HepG2 (cell line): ENCODE measurements around the gene SERTAD1. TPM values are rescaled to one million over a fixed set of nuclear protein-coding genes. Genes with fewer than 3 reads are reported as not detected.
A peak's percentile ranks its signal among the peaks of the same experiment; 100 is the strongest.

Experiments
- ATAC-seq: fragments of 200-7000 bp; cut with Tn5 transposase; 3 replicates; pipeline ENCODE4 v1.9.1; 2020; ENCODE audit warnings: mild to moderate bottlenecking, moderate library complexity
- BruUV-seq: library from RNA; stranded (reverse); fragments of 400-500 nt; replicated peaks from 2 replicates; lab custom pipeline; 2021; lab: Mats Ljungman, UMichigan
- CTCF ChIA-PET: fragments of 300-600 bp; formaldehyde crosslinking; extraction: SDS; loops from one replicate; lab custom pipeline; 2021; ENCODE audit warnings: low total read pairs, inconsistent platforms, low intra/inter-chr PET ratio; lab: Yijun Ruan, JAX
- POLR2A ChIA-PET: fragments of 350-600 bp; sonication (Branson Sonifier 250); formaldehyde crosslinking; loops from one replicate; lab custom pipeline; 2020; ENCODE audit warnings: antibody characterized with exemption, inconsistent platforms; lab: Yijun Ruan, JAX
- DNase-seq: peaks from one replicate; pipeline ENCODE4 v3.0.0-alpha.2; 2015; ENCODE audit warnings: low spot score
- FAIRE-seq: peaks from 3 replicates; lab custom pipeline; 2011; peaks lifted over from hg19 to GRCh38; lab: Jason Lieb, UNC
- H2AFZ ChIP-seq: one replicate; pipeline ENCODE4 v1.6.1; 2011; ENCODE audit warnings: low read length, inconsistent platforms
- H3K27ac ChIP-seq: fragments of 300-600 bp; 3 replicates; pipeline ENCODE4 v1.8.0; 2011; ENCODE audit warnings: mixed run types, mild to moderate bottlenecking, mixed read lengths, low read length, inconsistent platforms; ENCODE audit not compliant: insufficient read depth; ENCODE audit errors: extremely low read length
- H3K27me3 ChIP-seq, 2 experiments: fragments of 200-600 bp in 1 of 2; 2 replicates in 1 of 2; 3 replicates in 1 of 2; pipeline versions ENCODE4 v1.6.0 to v1.8.0; 2011; ENCODE audit warnings: low read length in 2 of 2, mild to moderate bottlenecking in 2 of 2, moderate library complexity in 2 of 2, inconsistent platforms in 1 of 2; ENCODE audit not compliant: insufficient read depth in 2 of 2, control insufficient read depth in 1 of 2
- H3K36me3 ChIP-seq, 2 experiments: fragments of 200-600 bp in 1 of 2; replicated peaks in 1 of 2; 2 replicates in 1 of 2; 3 replicates in 1 of 2; pipeline versions ENCODE4 v1.5.1 to v1.8.0; 2011; ENCODE audit warnings: low read length in 2 of 2, inconsistent platforms in 1 of 2; ENCODE audit not compliant: insufficient read depth in 2 of 2, control insufficient read depth in 1 of 2
- H3K4me1 ChIP-seq: 2 replicates; pipeline ENCODE4 v1.5.1; 2012; ENCODE audit warnings: low read length, inconsistent platforms; ENCODE audit not compliant: insufficient read depth
- H3K4me2 ChIP-seq: 2 replicates; pipeline ENCODE4 v1.6.0; 2011; ENCODE audit warnings: low read depth, low read length, inconsistent platforms
- H3K4me3 ChIP-seq, 3 experiments: fragments of 200-600 bp in 1 of 3; sonication (generic), shearing (Covaris generic) in 1 of 3; replicated peaks in 1 of 3; 2 replicates each; pipeline ENCODE4 v1.5.1; 2011 to 2016; ENCODE audit warnings: low read length in 3 of 3, inconsistent platforms in 2 of 3, low read depth in 2 of 3, mild to moderate bottlenecking in 2 of 3, control low read depth in 1 of 3, mixed read lengths in 1 of 3; ENCODE audit not compliant: insufficient read depth in 1 of 3
- H3K79me2 ChIP-seq: one replicate; pipeline ENCODE4 v1.6.1; 2011; ENCODE audit warnings: low read length, inconsistent platforms; ENCODE audit not compliant: insufficient read depth
- H3K9ac ChIP-seq: 2 replicates; pipeline ENCODE4 v1.6.0; 2011; ENCODE audit warnings: mild to moderate bottlenecking, low read depth, low read length, inconsistent platforms; ENCODE audit not compliant: insufficient read depth
- H3K9me3 ChIP-seq: 2 replicates; pipeline ENCODE4 v1.5.1; 2012; ENCODE audit warnings: mild to moderate bottlenecking, low read length
- H4K20me1 ChIP-seq: 2 replicates; pipeline ENCODE4 v1.6.0; 2011; ENCODE audit warnings: inconsistent platforms, mild to moderate bottlenecking, low read length, moderate library complexity; ENCODE audit not compliant: insufficient read depth
- HOXD1 ChIP-seq: sonication (generic); formaldehyde crosslinking; IDR thresholded peaks from 2 replicates; pipeline ENCODE4 v1.5.0; 2020; ENCODE audit warnings: missing genetic modification reagents
- MYNN ChIP-seq: sonication (generic); formaldehyde crosslinking; IDR thresholded peaks from 2 replicates; pipeline ENCODE4 v1.4.0; 2020; ENCODE audit warnings: mild to moderate bottlenecking, low read depth, missing genetic modification reagents
- ZBTB3 ChIP-seq: sonication (generic); formaldehyde crosslinking; IDR thresholded peaks from 2 replicates; pipeline ENCODE4 v1.4.0; 2020; ENCODE audit warnings: low read depth, mild to moderate bottlenecking, moderate library complexity, missing genetic modification reagents, borderline replicate concordance
- ZNF891 ChIP-seq: sonication (generic); formaldehyde crosslinking; IDR thresholded peaks from 2 replicates; pipeline ENCODE4 v1.5.0; 2020; ENCODE audit warnings: mild to moderate bottlenecking, missing genetic modification reagents
- WGBS: methylation state at CpG from one replicate; pipeline ENCODE4 v1.1.6; 2017; ENCODE audit warnings: low lambda C conversion rate; 5-methylcytosine and 5-hydroxymethylcytosine counted together
- in situ Hi-C: cut with HindIII; loops from 2 replicates; pipeline ENCODE4 v1.10.0; 2017; ENCODE audit warnings: low pct_unique_long_range_greater_than_20kb; ENCODE audit not compliant: extremely low pct_ligation_motif_present
- intact Hi-C: fragments of 100-400 bp; cut with micrococcal nuclease; formaldehyde crosslinking; loops from one replicate; pipeline ENCODE4 v1.10.0; 2022; ENCODE audit not compliant: unreplicated experiment
- polyA plus RNA-seq, 8 experiments: library from polyadenylated mRNA; depleted of rRNA in 3 of 8; stranded (reverse) in 7 of 8; unstranded in 1 of 8; fragments of >200 nt; fragmentation: Illumina TruSeq in 4 of 8; extraction: Trizol in 4 of 8; gene quantifications; 2 replicates each; pipeline versions ENCODE4 v1.2.1 to v1.2.3, GENCODE V29; 2011 to 2016; ENCODE audit warnings: low read depth in 4 of 8, missing spikeins in 1 of 8, mixed read lengths in 1 of 8; ENCODE audit not compliant: insufficient read depth in 1 of 8
- total RNA-seq, 5 experiments: library from RNA; depleted of rRNA; stranded (reverse); fragments of >200 nt; fragmentation: Illumina TruSeq; extraction: Trizol; gene quantifications; 2 replicates each; pipeline ENCODE4 v1.2.3, GENCODE V29; 2016; ENCODE audit warnings: low read depth in 1 of 5
- TF ChIP-seq, protein P1 (sequence below): sonication (generic); formaldehyde crosslinking; IDR thresholded peaks from 2 replicates; pipeline ENCODE4 v1.5.1; 2020; ENCODE audit warnings: missing genetic modification reagents, mild to moderate bottlenecking, borderline replicate concordance
- TF ChIP-seq, protein P2 (sequence below): sonication (generic); formaldehyde crosslinking; IDR thresholded peaks from 2 replicates; pipeline ENCODE4 v1.4.0; 2020; ENCODE audit warnings: missing genetic modification reagents
- TF ChIP-seq, protein P3 (sequence below): sonication (generic); formaldehyde crosslinking; IDR thresholded peaks from 2 replicates; pipeline ENCODE4 v1.4.0; 2020; ENCODE audit warnings: mild to moderate bottlenecking, missing genetic modification reagents, borderline replicate concordance

Gene SERTAD1
- total and polyA plus RNA-seq, 2 of the 13 experiments (the other 11 are each of a cell fraction or from before 2014, with no cell fraction given): 4.3 to 4.5 TPM

DNA sequence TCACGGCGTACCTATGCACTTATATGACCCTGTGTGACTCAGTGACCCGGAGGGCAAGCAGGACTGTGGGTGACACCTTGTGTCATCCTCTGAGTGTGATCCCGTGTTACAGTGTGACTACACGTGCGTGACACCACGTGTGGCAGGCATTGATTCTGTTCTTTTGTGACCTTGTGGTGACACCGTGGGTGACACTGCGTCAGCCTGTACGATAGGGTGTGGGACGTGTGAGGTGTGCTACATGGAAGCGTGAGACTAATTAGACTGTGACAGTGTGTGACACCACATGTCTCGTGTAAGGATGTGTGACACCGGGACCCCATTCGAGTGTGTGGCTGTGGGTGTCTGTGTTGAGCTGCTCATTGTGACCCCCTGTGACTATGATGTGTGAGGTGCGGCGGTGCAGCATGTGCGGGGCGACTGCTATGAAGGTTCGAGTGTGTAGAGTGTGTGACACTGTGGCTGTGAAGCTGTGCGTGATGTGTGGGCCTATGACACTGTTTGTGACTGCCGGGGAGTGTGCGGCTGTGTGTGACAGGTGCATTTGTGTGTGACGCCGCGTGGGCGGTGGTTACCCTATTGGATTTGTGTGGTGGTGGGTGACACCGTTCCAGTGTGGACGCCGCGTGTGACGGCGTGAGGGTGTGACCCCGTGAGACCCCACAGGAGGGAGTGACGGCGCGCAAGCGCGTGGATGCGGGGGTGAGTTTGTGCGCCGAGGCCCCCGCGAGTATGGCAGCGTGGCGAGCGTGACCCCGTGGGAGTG is 40.6 kb upstream of the SERTAD1 start:
- peaks cover 1 to 17% of the 10 kb centered on the region in 2 experiments; a peak in 3 of 5 replicates for H3K27me3 ChIP-seq
- ChIA-PET POLR2A (interaction anchor here (0.7 to 5.5 kb wide), 15 partner anchors 11 to 973 kb away, joined by 3 to 47 read pairs (median 6); partner anchors contain the start of genes C19orf47, PLD3, SERTAD1 and SERTAD3), CTCF (interaction anchor here (0.7 kb wide), 1 partner anchor 46 kb away, joined by 3 read pairs; no protein-coding TSS in a partner anchor)
- WGBS: 4% methylated on average over 29 of the region's 48 CpGs
- no peaks in the 10 kb centered on the region for H3K79me2 ChIP-seq
- no TSS peak for BruUV-seq
- H3K4me1 ChIP-seq: peaks cover 44% of the 10 kb centered on the region
- peak overlapping the region; percentile 37; the same call in 1 of the 2 replicates for H3K9ac ChIP-seq
- DNase-seq (no peak), FAIRE-seq (no peak), ATAC-seq (peak; percentile 11)
- no peaks in the 10 kb centered on the region for H3K36me3 ChIP-seq
- no peak overlapping the region for H3K27ac ChIP-seq
- no peaks in the 10 kb centered on the region for H4K20me1 ChIP-seq
- peak overlapping the region; percentile 44 to 75 (median 62) for H3K4me3 ChIP-seq
- H3K4me2 ChIP-seq: peak overlapping the region; percentile 99
- no peaks in the 10 kb centered on the region for H3K9me3 ChIP-seq
- no peak overlapping the region for H2AFZ ChIP-seq
- intact Hi-C loops: loop anchor here (10.0 kb wide), 1 partner anchor 58 kb away; no protein-coding TSS in a partner anchor
- in situ Hi-C loops: no loop called here
- TF ChIP-seq, protein P1, sequence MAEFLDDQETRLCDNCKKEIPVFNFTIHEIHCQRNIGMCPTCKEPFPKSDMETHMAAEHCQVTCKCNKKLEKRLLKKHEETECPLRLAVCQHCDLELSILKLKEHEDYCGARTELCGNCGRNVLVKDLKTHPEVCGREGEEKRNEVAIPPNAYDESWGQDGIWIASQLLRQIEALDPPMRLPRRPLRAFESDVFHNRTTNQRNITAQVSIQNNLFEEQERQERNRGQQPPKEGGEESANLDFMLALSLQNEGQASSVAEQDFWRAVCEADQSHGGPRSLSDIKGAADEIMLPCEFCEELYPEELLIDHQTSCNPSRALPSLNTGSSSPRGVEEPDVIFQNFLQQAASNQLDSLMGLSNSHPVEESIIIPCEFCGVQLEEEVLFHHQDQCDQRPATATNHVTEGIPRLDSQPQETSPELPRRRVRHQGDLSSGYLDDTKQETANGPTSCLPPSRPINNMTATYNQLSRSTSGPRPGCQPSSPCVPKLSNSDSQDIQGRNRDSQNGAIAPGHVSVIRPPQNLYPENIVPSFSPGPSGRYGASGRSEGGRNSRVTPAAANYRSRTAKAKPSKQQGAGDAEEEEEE (CRISPR knock-in tag): no peak
- TF ChIP-seq MYNN: no peak
- no peak for TF ChIP-seq ZNF891 (CRISPR knock-in tag)
- no peak for TF ChIP-seq ZBTB3 (CRISPR knock-in tag)
- TF ChIP-seq, protein P2, sequence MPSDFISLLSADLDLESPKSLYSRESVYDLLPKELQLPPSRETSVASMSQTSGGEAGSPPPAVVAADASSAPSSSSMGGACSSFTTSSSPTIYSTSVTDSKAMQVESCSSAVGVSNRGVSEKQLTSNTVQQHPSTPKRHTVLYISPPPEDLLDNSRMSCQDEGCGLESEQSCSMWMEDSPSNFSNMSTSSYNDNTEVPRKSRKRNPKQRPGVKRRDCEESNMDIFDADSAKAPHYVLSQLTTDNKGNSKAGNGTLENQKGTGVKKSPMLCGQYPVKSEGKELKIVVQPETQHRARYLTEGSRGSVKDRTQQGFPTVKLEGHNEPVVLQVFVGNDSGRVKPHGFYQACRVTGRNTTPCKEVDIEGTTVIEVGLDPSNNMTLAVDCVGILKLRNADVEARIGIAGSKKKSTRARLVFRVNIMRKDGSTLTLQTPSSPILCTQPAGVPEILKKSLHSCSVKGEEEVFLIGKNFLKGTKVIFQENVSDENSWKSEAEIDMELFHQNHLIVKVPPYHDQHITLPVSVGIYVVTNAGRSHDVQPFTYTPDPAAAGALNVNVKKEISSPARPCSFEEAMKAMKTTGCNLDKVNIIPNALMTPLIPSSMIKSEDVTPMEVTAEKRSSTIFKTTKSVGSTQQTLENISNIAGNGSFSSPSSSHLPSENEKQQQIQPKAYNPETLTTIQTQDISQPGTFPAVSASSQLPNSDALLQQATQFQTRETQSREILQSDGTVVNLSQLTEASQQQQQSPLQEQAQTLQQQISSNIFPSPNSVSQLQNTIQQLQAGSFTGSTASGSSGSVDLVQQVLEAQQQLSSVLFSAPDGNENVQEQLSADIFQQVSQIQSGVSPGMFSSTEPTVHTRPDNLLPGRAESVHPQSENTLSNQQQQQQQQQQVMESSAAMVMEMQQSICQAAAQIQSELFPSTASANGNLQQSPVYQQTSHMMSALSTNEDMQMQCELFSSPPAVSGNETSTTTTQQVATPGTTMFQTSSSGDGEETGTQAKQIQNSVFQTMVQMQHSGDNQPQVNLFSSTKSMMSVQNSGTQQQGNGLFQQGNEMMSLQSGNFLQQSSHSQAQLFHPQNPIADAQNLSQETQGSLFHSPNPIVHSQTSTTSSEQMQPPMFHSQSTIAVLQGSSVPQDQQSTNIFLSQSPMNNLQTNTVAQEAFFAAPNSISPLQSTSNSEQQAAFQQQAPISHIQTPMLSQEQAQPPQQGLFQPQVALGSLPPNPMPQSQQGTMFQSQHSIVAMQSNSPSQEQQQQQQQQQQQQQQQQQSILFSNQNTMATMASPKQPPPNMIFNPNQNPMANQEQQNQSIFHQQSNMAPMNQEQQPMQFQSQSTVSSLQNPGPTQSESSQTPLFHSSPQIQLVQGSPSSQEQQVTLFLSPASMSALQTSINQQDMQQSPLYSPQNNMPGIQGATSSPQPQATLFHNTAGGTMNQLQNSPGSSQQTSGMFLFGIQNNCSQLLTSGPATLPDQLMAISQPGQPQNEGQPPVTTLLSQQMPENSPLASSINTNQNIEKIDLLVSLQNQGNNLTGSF (CRISPR knock-in tag): no peak
- TF ChIP-seq, protein P3, sequence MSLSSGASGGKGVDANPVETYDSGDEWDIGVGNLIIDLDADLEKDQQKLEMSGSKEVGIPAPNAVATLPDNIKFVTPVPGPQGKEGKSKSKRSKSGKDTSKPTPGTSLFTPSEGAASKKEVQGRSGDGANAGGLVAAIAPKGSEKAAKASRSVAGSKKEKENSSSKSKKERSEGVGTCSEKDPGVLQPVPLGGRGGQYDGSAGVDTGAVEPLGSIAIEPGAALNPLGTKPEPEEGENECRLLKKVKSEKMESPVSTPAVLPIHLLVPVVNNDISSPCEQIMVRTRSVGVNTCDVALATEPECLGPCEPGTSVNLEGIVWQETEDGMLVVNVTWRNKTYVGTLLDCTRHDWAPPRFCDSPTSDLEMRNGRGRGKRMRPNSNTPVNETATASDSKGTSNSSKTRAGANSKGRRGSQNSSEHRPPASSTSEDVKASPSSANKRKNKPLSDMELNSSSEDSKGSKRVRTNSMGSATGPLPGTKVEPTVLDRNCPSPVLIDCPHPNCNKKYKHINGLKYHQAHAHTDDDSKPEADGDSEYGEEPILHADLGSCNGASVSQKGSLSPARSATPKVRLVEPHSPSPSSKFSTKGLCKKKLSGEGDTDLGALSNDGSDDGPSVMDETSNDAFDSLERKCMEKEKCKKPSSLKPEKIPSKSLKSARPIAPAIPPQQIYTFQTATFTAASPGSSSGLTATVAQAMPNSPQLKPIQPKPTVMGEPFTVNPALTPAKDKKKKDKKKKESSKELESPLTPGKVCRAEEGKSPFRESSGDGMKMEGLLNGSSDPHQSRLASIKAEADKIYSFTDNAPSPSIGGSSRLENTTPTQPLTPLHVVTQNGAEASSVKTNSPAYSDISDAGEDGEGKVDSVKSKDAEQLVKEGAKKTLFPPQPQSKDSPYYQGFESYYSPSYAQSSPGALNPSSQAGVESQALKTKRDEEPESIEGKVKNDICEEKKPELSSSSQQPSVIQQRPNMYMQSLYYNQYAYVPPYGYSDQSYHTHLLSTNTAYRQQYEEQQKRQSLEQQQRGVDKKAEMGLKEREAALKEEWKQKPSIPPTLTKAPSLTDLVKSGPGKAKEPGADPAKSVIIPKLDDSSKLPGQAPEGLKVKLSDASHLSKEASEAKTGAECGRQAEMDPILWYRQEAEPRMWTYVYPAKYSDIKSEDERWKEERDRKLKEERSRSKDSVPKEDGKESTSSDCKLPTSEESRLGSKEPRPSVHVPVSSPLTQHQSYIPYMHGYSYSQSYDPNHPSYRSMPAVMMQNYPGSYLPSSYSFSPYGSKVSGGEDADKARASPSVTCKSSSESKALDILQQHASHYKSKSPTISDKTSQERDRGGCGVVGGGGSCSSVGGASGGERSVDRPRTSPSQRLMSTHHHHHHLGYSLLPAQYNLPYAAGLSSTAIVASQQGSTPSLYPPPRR (CRISPR knock-in tag): no peak
- no peak for TF ChIP-seq HOXD1 (CRISPR knock-in tag)
